Panc1 (cell line): Measurements from ENCODE around the gene KLHL8. TPM values are rescaled to one million over a fixed set of nuclear protein-coding genes. Genes with fewer than 3 reads are reported as not detected.

Source experiments
- ATAC-seq: fragments of 200-7000 bp; cut with Tn5 transposase; 2 replicates; pipeline ENCODE4 v1.9.1; 2020; ENCODE audit warnings: mild to moderate bottlenecking, moderate library complexity
- BruUV-seq: library from RNA; stranded (reverse); fragments of 400-500 nt; replicated peaks from 2 replicates; lab custom pipeline; 2021; lab: Mats Ljungman, UMichigan
- CTCF ChIA-PET: fragments of 300-600 bp; sonication (Branson Sonifier 250); formaldehyde crosslinking; loops from one replicate; lab custom pipeline; 2022; ENCODE audit warnings: antibody characterized with exemption; lab: Charles Lee
- POLR2A ChIA-PET: fragments of 300-600 bp; sonication (Branson Sonifier 250); formaldehyde crosslinking; loops from one replicate; lab custom pipeline; 2022; ENCODE audit warnings: antibody characterized with exemption; lab: Charles Lee
- DNase-seq: peaks from one replicate; pipeline ENCODE4 v3.0.0-alpha.2; 2010; ENCODE audit warnings: low read depth, low spot score
- H3K27ac ChIP-seq: 2 replicates; pipeline ENCODE4 v1.5.1; 2011; ENCODE audit warnings: mild to moderate bottlenecking, low read length, inconsistent platforms
- H3K27me3 ChIP-seq: fragments of 200-500 bp; sonication (Bioruptor generic); 2 replicates; pipeline ENCODE4 v1.6.0; 2014; ENCODE audit warnings: low read length, inconsistent platforms; ENCODE audit not compliant: control insufficient read depth, insufficient read depth
- H3K36me3 ChIP-seq: fragments of 200-500 bp; sonication (Bioruptor generic); 2 replicates; pipeline ENCODE4 v1.5.1; 2014; ENCODE audit warnings: inconsistent platforms, mild to moderate bottlenecking, low read length, moderate library complexity; ENCODE audit not compliant: control insufficient read depth, insufficient read depth
- H3K4me1 ChIP-seq: 2 replicates; pipeline ENCODE4 v1.5.1; 2011; ENCODE audit warnings: inconsistent platforms, mild to moderate bottlenecking, low read length, moderate library complexity; ENCODE audit not compliant: control insufficient read depth, insufficient read depth
- H3K4me3 ChIP-seq, 2 experiments: 2 replicates each; pipeline ENCODE4 v1.5.1; 2011 to 2012; ENCODE audit warnings: low read depth in 2 of 2, low read length in 2 of 2, mild to moderate bottlenecking in 2 of 2, inconsistent platforms in 1 of 2, moderate library complexity in 1 of 2
- H3K9me3 ChIP-seq: fragments of 200-500 bp; sonication (Bioruptor generic); 2 replicates; pipeline ENCODE4 v1.5.1; 2014; ENCODE audit warnings: low read depth, mild to moderate bottlenecking, inconsistent platforms, low read length, moderate library complexity; ENCODE audit not compliant: control insufficient read depth, insufficient read depth
- CTCF ChIP-seq: fragments of 450-650 bp; IDR thresholded peaks from 2 replicates; pipeline ENCODE4 v1.5.1; 2017; ENCODE audit warnings: mild to moderate bottlenecking
- POLR2AphosphoS5 ChIP-seq: IDR thresholded peaks from 2 replicates; pipeline ENCODE4 v1.6.1; 2012; ENCODE audit warnings: mild to moderate bottlenecking, low read depth, low read length, moderate library complexity
- REST ChIP-seq, 2 experiments: IDR thresholded peaks; 2 replicates each; pipeline ENCODE4 v1.6.1; 2011 to 2012; ENCODE audit warnings: low read depth in 2 of 2, control low read depth in 1 of 2, low read length in 1 of 2, mild to moderate bottlenecking in 1 of 2, moderate library complexity in 1 of 2; ENCODE audit not compliant: insufficient read depth in 1 of 2
- SIN3A ChIP-seq: IDR thresholded peaks from 2 replicates; pipeline ENCODE4 v1.6.1; 2012; ENCODE audit warnings: low read depth, mild to moderate bottlenecking, low read length, moderate library complexity, borderline replicate concordance; ENCODE audit not compliant: insufficient read depth
- TCF7L2 ChIP-seq: IDR thresholded peaks from 2 replicates; pipeline ENCODE4 v1.6.1; 2011; ENCODE audit warnings: mild to moderate bottlenecking, low read depth, low read length, inconsistent platforms
- in situ Hi-C: cut with HindIII; loops from 2 replicates; pipeline ENCODE4 v1.10.0; 2016; ENCODE audit warnings: low sequenced_read_pairs, low pct_unique_long_range_greater_than_20kb
- intact Hi-C: fragments of 100-400 bp; cut with micrococcal nuclease; formaldehyde crosslinking; loops from one replicate; pipeline ENCODE4 v1.10.0; 2022; ENCODE audit not compliant: unreplicated experiment
- total RNA-seq: library from RNA; stranded (reverse); gene quantifications from one replicate; pipeline ENCODE4 v1.2.1, GENCODE V29; 2021; ENCODE audit not compliant: unreplicated experiment

KLHL8 gene
- total RNA-seq, 1 experiment from 2014 or later, result 9.0 TPM

DNA sequence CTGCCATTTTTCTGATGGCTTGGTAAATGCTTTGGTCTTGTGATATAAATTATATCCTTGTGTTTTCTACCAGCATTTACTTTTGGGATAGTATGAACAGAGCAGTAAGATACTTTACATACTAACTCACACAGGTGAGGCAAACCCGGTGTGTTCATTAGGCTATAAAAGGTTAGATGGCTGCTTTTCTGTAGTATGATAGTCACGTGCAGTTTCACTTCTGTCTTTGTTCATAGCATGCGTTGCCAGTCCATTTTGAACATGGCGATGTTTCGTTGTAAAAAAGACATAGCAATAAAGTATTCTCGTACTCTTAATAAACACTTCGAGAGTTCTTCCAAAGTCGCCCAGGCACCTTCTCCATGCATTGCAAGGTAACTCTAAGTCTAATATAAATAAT, 88.4 kb downstream of the KLHL8 start:
- H3K27ac ChIP-seq, result no peak overlapping the region
- BruUV-seq, result no TSS peak
- no peaks in the 10 kb centered on the region for H3K4me1 ChIP-seq
- intact Hi-C loops (no loop called here), in situ Hi-C loops (no loop called here)
- CTCF ChIA-PET, result no interaction called here
- H3K9me3 ChIP-seq, result no peaks in the 10 kb centered on the region
- TF ChIP-seq POLR2AphosphoS5 (no peak), TCF7L2 (no peak), CTCF (no peak), SIN3A (no peak), REST (IDR thresholded peaks at IDR 0.05; ENCODE audit: insufficient read depth in 1 of 2, low read depth in 2 of 2, low read length in 1 of 2) (no peak)
- H3K4me3 ChIP-seq, result no peak overlapping the region
- DNase-seq, result no peak
- no peaks in the 10 kb centered on the region for H3K27me3 ChIP-seq
- no peak for ATAC-seq
- POLR2A ChIA-PET, result no interaction called here
- H3K36me3 ChIP-seq, result no peaks in the 10 kb centered on the region; the same call in 1 of the 2 replicates

DNA sequence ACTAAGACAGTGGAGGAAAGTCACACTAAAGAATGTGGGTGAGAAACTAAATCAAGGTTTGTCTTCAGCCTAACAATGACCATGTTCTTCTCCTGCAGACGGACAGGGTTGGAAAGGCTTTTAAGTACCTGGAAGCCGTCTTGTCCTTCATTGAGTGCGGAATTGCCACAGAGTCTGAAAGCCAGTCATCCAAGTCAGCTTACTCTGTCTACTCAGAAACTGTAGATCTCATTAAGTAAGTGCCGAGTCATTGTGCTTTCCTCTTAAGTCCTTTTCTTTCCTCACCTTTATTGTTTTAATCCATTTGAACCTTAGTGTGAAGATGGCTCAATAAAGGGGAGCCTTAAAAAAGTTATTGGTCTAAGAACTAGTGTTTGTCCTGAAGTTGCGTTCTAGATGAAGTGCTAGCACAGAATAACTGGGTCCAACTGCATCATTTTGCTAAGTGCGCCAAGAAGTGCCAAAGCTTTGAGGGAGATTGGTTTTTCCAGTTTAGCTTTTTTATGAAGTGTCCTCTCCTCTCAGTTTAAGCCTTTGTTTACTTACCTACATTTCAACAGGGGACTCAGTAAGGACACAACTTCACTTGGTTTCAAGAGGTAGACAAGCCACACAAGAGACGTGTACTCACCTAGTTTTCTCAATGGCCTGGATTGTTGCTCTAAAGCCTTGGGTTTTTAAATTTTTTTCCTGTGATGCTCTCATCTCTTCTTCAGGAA, 89.3 kb downstream of the KLHL8 start:
- CTCF ChIA-PET, result no interaction called here
- in situ Hi-C loops, result no loop called here

More for the DNA sequence above, 89.3 kb downstream of the KLHL8 start:
- H3K27me3 ChIP-seq, result no peaks in the 10 kb centered on the region
- no peak overlapping the region for H3K27ac ChIP-seq
- ATAC-seq (no peak), DNase-seq (no peak)
- no peak for TF ChIP-seq SIN3A
- no peak for TF ChIP-seq CTCF
- TF ChIP-seq POLR2AphosphoS5, result no peak
- no peak for TF ChIP-seq REST (IDR thresholded peaks at IDR 0.05; ENCODE audit: insufficient read depth in 1 of 2, low read depth in 2 of 2, low read length in 1 of 2)
- TF ChIP-seq TCF7L2, result no peak
- no peaks in the 10 kb centered on the region for H3K9me3 ChIP-seq
- no peaks in the 10 kb centered on the region for H3K4me1 ChIP-seq
- intact Hi-C loops, result no loop called here
- H3K36me3 ChIP-seq, result no peaks in the 10 kb centered on the region; the same call in 1 of the 2 replicates
- no TSS peak for BruUV-seq
- no peak overlapping the region for H3K4me3 ChIP-seq
- POLR2A ChIA-PET, result no interaction called here
